MCF 10A (cell line): Measurements from ENCODE around the gene E2F8. TPM values are rescaled to one million over a fixed set of nuclear protein-coding genes. Genes with fewer than 3 reads are reported as not detected.
A peak's percentile ranks its signal among the peaks of the same experiment; 100 is the strongest.
"Not testable (repeated sequence)": the region's sequence is repeated elsewhere in the genome, so short reads cannot be mapped to it uniquely, and the experiment has no call there.

ENCODE experiments used
- BruUV-seq: library from RNA; stranded (reverse); fragments of 400-500 nt; replicated peaks from 2 replicates; lab custom pipeline; 2021; lab: Mats Ljungman, UMichigan
- CTCF ChIA-PET: fragments of 300-600 bp; sonication (Branson Sonifier 250); formaldehyde crosslinking; extraction: SDS; loops from one replicate; lab custom pipeline; 2021; ENCODE audit warnings: antibody characterized with exemption, inconsistent platforms; lab: Yijun Ruan, JAX
- POLR2A ChIA-PET: fragments of 300-600, 350-650 bp; sonication (Branson Sonifier 250); formaldehyde crosslinking; extraction: SDS; loops from one replicate; lab custom pipeline; 2020; ENCODE audit warnings: antibody characterized with exemption, inconsistent platforms; lab: Yijun Ruan, JAX
- DNase-seq: peaks from one replicate; pipeline ENCODE4 v3.0.0-alpha.2; 2018; ENCODE audit not compliant: unreplicated experiment
- H3K27ac Mint-ChIP-seq: one replicate; pipeline ENCODE4 v1.8.0; 2022; ENCODE audit warnings: mild to moderate bottlenecking, low read depth, mixed read lengths; ENCODE audit not compliant: unreplicated experiment
- H3K27me3 Mint-ChIP-seq: one replicate; pipeline ENCODE4 v1.8.0; 2022; ENCODE audit warnings: mixed read lengths; ENCODE audit not compliant: insufficient read depth, unreplicated experiment
- H3K36me3 Mint-ChIP-seq: one replicate; pipeline ENCODE4 v1.8.0; 2022; ENCODE audit warnings: mild to moderate bottlenecking, moderate library complexity, mixed read lengths; ENCODE audit not compliant: insufficient read depth, unreplicated experiment
- H3K4me1 Mint-ChIP-seq: one replicate; pipeline ENCODE4 v1.8.0; 2022; ENCODE audit warnings: mixed read lengths; ENCODE audit not compliant: insufficient read depth, unreplicated experiment
- H3K4me3 Mint-ChIP-seq: one replicate; pipeline ENCODE4 v1.8.0; 2022; ENCODE audit warnings: mild to moderate bottlenecking, moderate library complexity, mixed read lengths; ENCODE audit not compliant: unreplicated experiment
- H3K9me3 Mint-ChIP-seq: one replicate; pipeline ENCODE4 v1.8.0; 2022; ENCODE audit warnings: mixed read lengths; ENCODE audit not compliant: unreplicated experiment
- intact Hi-C: fragments of 100-400 bp; cut with micrococcal nuclease; formaldehyde crosslinking; loops from 2 replicates; pipeline ENCODE4 v1.14.1; 2022
- total RNA-seq: library from RNA; stranded (reverse); gene quantifications from 2 replicates; pipeline ENCODE4 v1.2.3, GENCODE V29; 2022
- TF ChIP-seq, protein P1 (sequence below): fragments of 200-600 bp; IDR thresholded peaks from one replicate; pipeline ENCODE4 v1.8.0; 2022; ENCODE audit warnings: antibody characterized with exemption, mild to moderate bottlenecking; ENCODE audit not compliant: unreplicated experiment

Gene E2F8
- total RNA-seq, 1 experiment from 2014 or later: 1.2 TPM

GRCh38 chr11:19281041-19281440, 40.3 kb upstream of the E2F8 start:
- Mint-ChIP-seq H3K4me1 (peaks cover 21% of the 10 kb centered on the region), H3K9me3 (no peaks in the 10 kb centered on the region), H3K36me3 (peaks cover 10% of the 10 kb centered on the region), H3K27ac (no peak overlapping the region), H3K4me3 (no peak overlapping the region), H3K27me3 (no peaks in the 10 kb centered on the region)
- ChIA-PET CTCF (interaction anchor here (0.6 to 0.8 kb wide), 3 partner anchors 272 to 768 kb away, joined by 3 read pairs; no protein-coding TSS in a partner anchor), POLR2A (no interaction called here)
- DNase-seq: no peak
- no TSS peak for BruUV-seq
- TF ChIP-seq, protein P1, sequence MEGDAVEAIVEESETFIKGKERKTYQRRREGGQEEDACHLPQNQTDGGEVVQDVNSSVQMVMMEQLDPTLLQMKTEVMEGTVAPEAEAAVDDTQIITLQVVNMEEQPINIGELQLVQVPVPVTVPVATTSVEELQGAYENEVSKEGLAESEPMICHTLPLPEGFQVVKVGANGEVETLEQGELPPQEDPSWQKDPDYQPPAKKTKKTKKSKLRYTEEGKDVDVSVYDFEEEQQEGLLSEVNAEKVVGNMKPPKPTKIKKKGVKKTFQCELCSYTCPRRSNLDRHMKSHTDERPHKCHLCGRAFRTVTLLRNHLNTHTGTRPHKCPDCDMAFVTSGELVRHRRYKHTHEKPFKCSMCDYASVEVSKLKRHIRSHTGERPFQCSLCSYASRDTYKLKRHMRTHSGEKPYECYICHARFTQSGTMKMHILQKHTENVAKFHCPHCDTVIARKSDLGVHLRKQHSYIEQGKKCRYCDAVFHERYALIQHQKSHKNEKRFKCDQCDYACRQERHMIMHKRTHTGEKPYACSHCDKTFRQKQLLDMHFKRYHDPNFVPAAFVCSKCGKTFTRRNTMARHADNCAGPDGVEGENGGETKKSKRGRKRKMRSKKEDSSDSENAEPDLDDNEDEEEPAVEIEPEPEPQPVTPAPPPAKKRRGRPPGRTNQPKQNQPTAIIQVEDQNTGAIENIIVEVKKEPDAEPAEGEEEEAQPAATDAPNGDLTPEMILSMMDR: no peak
- intact Hi-C loops: no loop called here

DNA sequence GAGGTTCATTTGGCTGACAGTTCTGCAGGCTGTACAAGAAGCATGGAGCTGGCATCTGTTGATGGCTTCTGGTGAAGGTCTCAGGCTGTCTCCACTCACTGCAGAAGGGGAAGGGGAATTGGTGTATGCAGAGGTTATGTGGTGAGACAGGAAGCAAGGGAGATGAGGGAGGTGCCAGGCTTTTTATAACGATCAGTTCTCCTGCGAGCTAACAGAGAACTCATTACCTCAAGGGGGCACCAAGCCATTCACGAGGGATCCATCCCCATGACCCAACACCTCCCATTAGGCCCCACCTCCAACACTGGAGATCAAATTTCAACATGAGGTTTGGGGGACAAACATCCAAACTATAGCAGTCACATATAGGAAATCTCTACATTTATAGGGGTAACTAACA, 38.7 kb upstream of the E2F8 start:
- DNase-seq: no peak
- ChIA-PET POLR2A (no interaction called here), CTCF (interaction anchor here (0.8 to 1.7 kb wide), 4 partner anchors 18 to 274 kb away, joined by 3 to 6 read pairs (median 3); no protein-coding TSS in a partner anchor)
- intact Hi-C loops: no loop called here
- BruUV-seq: no TSS peak
- TF ChIP-seq, protein P1: no peak
- Mint-ChIP-seq H3K9me3 (no peaks in the 10 kb centered on the region), H3K36me3 (peaks cover 10% of the 10 kb centered on the region), H3K4me1 (peaks cover 27% of the 10 kb centered on the region), H3K27me3 (no peaks in the 10 kb centered on the region), H3K4me3 (no peak overlapping the region), H3K27ac (no peak overlapping the region)

GRCh38 chr11:19276859-19277808, 36.4 kb upstream of the E2F8 start:
- Mint-ChIP-seq H3K4me3 (no peak overlapping the region), H3K9me3 (no peaks in the 10 kb centered on the region), H3K4me1 (peaks cover 27% of the 10 kb centered on the region), H3K27ac (peak overlapping the region; percentile 74), H3K36me3 (peaks cover 10% of the 10 kb centered on the region), H3K27me3 (no peaks in the 10 kb centered on the region)
- intact Hi-C loops: loop anchor here (2.0 kb wide), 1 partner anchor 44 kb away; no protein-coding TSS in a partner anchor
- POLR2A ChIA-PET: interaction anchor here (1.0 to 2.2 kb wide), 4 partner anchors 38 to 435 kb away, joined by 3 to 7 read pairs (median 3); partner anchors contain the start of gene NAV2
- CTCF ChIA-PET: interaction anchor here (0.5 to 5.1 kb wide), 14 partner anchors 11 to 533 kb away, joined by 3 to 39 read pairs (median 4); no protein-coding TSS in a partner anchor
- BruUV-seq: no TSS peak
- DNase-seq: peak; percentile 95
- TF ChIP-seq, protein P1: no peak

DNA sequence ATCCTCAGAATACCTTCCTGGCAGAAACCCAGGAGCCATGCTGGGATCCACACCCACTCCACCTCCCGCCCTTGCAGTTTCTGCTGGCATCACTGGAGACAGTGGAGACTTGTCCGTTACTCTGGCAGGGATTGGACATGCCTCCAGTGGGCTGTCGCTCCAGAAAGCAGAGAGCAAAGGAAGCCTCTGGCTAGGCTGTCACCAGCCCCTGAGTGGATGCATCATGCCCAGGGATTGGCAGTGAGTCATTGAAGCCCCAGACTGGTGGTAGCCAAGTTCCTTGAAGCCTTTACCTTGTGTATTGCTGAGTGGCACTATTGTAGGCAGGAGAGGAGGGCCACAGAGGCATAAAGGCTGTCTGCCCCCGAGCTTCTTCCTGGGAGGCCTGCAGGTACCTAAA, 34.8 kb upstream of the E2F8 start:
- no peaks in the 10 kb centered on the region for H3K9me3 Mint-ChIP-seq
- H3K27ac Mint-ChIP-seq: no peak overlapping the region
- intact Hi-C loops: no loop called here
- peak; percentile 73 for DNase-seq
- peaks cover 10% of the 10 kb centered on the region for H3K36me3 Mint-ChIP-seq
- H3K27me3 Mint-ChIP-seq: peaks cover 11% of the 10 kb centered on the region
- TF ChIP-seq, protein P1: no peak
- no peak overlapping the region for H3K4me3 Mint-ChIP-seq
- BruUV-seq: no TSS peak
- H3K4me1 Mint-ChIP-seq: peaks cover 27% of the 10 kb centered on the region
- ChIA-PET CTCF (interaction anchor here (0.5 to 5.1 kb wide), 9 partner anchors 14 to 405 kb away, joined by 3 to 39 read pairs (median 4); no protein-coding TSS in a partner anchor), POLR2A (no interaction called here)

GRCh38 chr11:19273219-19273618, 32.5 kb upstream of the E2F8 start:
- intact Hi-C loops, DNase-seq, BruUV-seq, POLR2A ChIA-PET, H3K27ac Mint-ChIP-seq, H3K36me3 Mint-ChIP-seq, H3K9me3 Mint-ChIP-seq, H3K4me3 Mint-ChIP-seq: not testable (repeated sequence)
- peaks cover 35% of the 10 kb centered on the region for H3K4me1 Mint-ChIP-seq
- CTCF ChIA-PET: interaction anchor here (0.6 kb wide), 1 partner anchor 420 kb away, joined by 3 read pairs; no protein-coding TSS in a partner anchor
- H3K27me3 Mint-ChIP-seq: peaks cover 14% of the 10 kb centered on the region
